Psoas muscle (tissue), 8 donors: ENCODE results near the gene KRT6C. TPM values are rescaled to one million over a fixed set of nuclear protein-coding genes. Genes with fewer than 3 reads are reported as not detected.
"Not testable (repeated sequence)": the region's sequence is repeated elsewhere in the genome, so short reads cannot be mapped to it uniquely, and the experiment has no call there.

Experiments used
- ATAC-seq, 4 donors: fragments of 200-7000 bp; cut with Tn5 transposase; one replicate each; pipeline ENCODE4 v1.9.1; 2020; ENCODE audit warnings: moderate library complexity in 3 of 4, mild to moderate bottlenecking in 2 of 4
- DNase-seq, 2 donors: peaks; one replicate each; pipeline ENCODE4 v3.0.0-alpha.2; 2020
- H3K27ac ChIP-seq: fragments of 200-600 bp; one replicate; pipeline ENCODE4 v1.8.0; 2022
- H3K27me3 ChIP-seq, 3 donors: fragments of 200-600 bp in 1 of 3; one replicate each; pipeline versions ENCODE4 v1.6.1 to v1.8.0; 2013 to 2022; ENCODE audit warnings: low read length in 2 of 3, mild to moderate bottlenecking in 2 of 3, moderate library complexity in 1 of 3; ENCODE audit not compliant: insufficient read depth in 3 of 3
- H3K36me3 ChIP-seq, 2 donors: fragments of 200-600 bp in 1 of 2; one replicate each; pipeline versions ENCODE4 v1.6.1 to v1.8.0; 2013 to 2022; ENCODE audit warnings: low read depth in 1 of 2, mild to moderate bottlenecking in 1 of 2, moderate library complexity in 1 of 2; ENCODE audit not compliant: insufficient read depth in 1 of 2
- H3K4me1 ChIP-seq: fragments of 200-600 bp; one replicate; pipeline ENCODE4 v1.8.0; 2022
- H3K4me3 ChIP-seq: fragments of 200-600 bp; one replicate; pipeline ENCODE4 v1.8.0; 2022; ENCODE audit warnings: mild to moderate bottlenecking
- H3K9me3 ChIP-seq: fragments of 200-600 bp; one replicate; pipeline ENCODE4 v1.8.0; 2022
- CTCF ChIP-seq: fragments of 200-600 bp; IDR thresholded peaks from one replicate; pipeline ENCODE4 v1.8.0; 2022; ENCODE audit warnings: antibody characterized with exemption
- WGBS, 3 donors: extraction: QIAGEN DNeasy Blood & Tissue Kit; methylation state at CpG; one replicate each; pipeline versions ENCODE4 v1.1.6 to v1.1.7; 2013; 5-methylcytosine and 5-hydroxymethylcytosine counted together
- intact Hi-C, 2 donors: fragments of 100-400 bp; cut with DNase I; formaldehyde crosslinking; loops; one replicate each; pipeline versions ENCODE4 v1.11.0 to v1.14.2; 2022
- polyA plus RNA-seq, 3 donors: library from polyadenylated mRNA; stranded (reverse); fragments of 200-250 nt; gene quantifications; one replicate each; pipeline ENCODE4 v1.2.3, GENCODE V29; 2013
- total RNA-seq, 4 donors: library from RNA; stranded (reverse); fragmentation: NEBNext Ultra II Directional in 2 of 4; extraction: Animal tissue kit (Norgen Biotek cat#: 25700) in 2 of 4; gene quantifications; one replicate each; pipeline versions ENCODE4 v1.2.1 to v1.2.4, GENCODE V29; 2021 to 2023
- donor health status: healthy with polysubstance abuse.
- donor health status: DM: no; HTN: no; CAD: no; lungs with moderate emphysema.
- donor health status: Bipolar disorder and iron deficiency.
- donor health status: healthy.
- donor health status: DM: yes; HTN: yes; CAD: no.
- donor health status: DM: no; HTN: no; CAD: no.
- donor health status: DM: no; HTN: no; CAD: no.
- donor health status: DM: yes; HTN: yes; CAD: no.

Gene KRT6C
- total and polyA plus RNA-seq, 7 donors = 0.04 to 0.24 (median 0.21) TPM; not detected in 4

DNA sequence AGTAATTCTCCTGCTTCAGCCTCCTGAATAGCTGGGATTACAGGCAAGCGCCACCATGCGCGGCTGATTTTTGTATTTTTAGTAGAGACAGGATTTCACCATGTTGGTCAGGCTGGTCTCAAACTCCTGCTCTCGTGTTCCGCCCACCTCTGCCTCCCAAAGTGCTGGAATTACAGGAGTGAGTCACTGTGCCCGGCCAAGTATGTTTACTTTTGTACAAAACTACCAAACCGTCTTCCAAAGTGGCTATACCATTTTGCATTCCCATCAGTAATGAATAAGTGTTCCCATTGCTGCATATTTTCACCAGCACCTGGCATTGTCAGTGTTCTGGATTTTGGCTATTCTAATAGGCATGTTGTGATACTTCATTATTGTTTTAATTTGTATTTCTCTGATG lies 27.9 kb upstream of the KRT6C start:
- Histone ChIP-seq H3K9me3 (no peaks in the 10 kb centered on the region), H3K27me3 (peaks cover 0 to 3% (median 2%) of the 10 kb centered on the region in 3 donors), H3K27ac (no peak overlapping the region), H3K4me1 (no peaks in the 10 kb centered on the region), H3K36me3 (no peaks in the 10 kb centered on the region), H3K4me3 (no peak overlapping the region)
- no peak for DNase-seq
- no peak for TF ChIP-seq CTCF
- WGBS, 3 donors = 80 to 81% (median 80%) methylated on average over 7 of the region's 7 CpGs
- ATAC-seq = no peak
- intact Hi-C loops = loop anchor here in 1 of 2 donors (10.0 kb wide), 1 partner anchor 347 kb away; no protein-coding TSS in a partner anchor

DNA sequence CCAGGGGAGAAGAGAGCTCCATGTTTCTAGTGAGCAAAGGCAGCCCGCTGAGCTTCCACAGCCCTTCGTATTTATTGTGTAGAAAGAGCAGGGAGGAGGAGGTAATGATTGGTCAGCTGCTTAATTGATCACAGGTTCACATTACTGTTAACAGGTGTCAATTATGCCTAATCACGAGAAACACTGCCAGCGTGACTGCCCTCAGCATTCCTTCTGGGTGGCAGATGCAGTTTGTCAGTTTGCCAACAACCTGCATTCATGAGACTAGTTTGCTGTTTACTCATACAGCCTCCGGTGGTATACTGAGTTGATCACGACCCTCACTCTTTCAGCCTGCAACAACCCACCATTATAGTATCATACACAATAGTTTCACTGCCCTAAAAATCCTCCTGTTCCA lies 27.0 kb upstream of the KRT6C start:
- not testable (repeated sequence) for H3K9me3 ChIP-seq, H3K4me3 ChIP-seq, H3K27ac ChIP-seq, DNase-seq, ATAC-seq, H3K36me3 ChIP-seq, H3K4me1 ChIP-seq, H3K27me3 ChIP-seq
- intact Hi-C loops = loop anchor here in 1 of 2 donors (10.0 kb wide), 1 partner anchor 346 kb away; no protein-coding TSS in a partner anchor
- WGBS, 3 donors = 58 to 62% (median 58%) methylated on average over 6 of the region's 6 CpGs

DNA sequence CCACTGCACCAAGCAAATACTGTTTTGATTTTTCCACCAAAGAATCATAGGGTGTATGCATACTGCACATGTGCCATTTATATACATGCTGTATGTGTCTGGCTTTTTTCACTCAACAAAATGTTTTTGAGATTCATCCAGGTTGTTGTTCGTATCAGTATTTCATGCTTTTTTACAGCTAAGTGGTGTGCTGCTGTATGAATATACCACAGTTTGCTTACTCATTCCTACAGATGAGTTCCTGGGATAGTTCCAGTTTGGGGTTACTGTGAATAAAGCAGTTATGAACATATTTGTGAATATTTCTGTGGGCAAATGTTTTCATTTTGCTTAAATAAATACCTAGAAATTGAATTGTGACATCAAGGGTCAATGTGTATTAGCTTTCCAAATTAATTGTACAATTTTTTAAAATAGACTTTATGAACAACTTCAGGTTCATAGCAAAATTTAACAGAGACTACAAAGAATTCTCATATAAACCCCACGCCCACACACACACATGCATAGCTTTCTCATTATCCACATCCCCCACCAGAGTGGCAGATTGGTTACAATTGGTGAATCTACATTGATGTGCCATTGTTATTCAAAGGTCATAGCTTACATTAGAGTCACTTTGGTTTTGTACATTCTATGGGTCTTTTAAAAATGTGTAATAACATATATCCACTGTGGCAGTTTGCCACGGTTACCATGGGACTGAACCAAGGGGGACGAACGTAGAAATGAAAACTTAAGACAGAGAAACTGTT lies 26.4 kb upstream of the KRT6C start:
- intact Hi-C loops = loop anchor here in 1 of 2 donors (10.0 kb wide), 1 partner anchor 345 kb away; no protein-coding TSS in a partner anchor
- no peaks in the 10 kb centered on the region for H3K9me3 ChIP-seq
- no peaks in the 10 kb centered on the region for H3K36me3 ChIP-seq
- no peaks in the 10 kb centered on the region for H3K4me1 ChIP-seq
- WGBS, 3 donors = 72 to 82% (median 75%) methylated on average over 5 of the region's 5 CpGs
- H3K27me3 ChIP-seq = peaks cover 0 to 6% (median 2%) of the 10 kb centered on the region in 3 donors
- no peak for ATAC-seq
- no peak overlapping the region for H3K27ac ChIP-seq
- no peak for TF ChIP-seq CTCF
- DNase-seq = no peak
- H3K4me3 ChIP-seq = no peak overlapping the region

DNA sequence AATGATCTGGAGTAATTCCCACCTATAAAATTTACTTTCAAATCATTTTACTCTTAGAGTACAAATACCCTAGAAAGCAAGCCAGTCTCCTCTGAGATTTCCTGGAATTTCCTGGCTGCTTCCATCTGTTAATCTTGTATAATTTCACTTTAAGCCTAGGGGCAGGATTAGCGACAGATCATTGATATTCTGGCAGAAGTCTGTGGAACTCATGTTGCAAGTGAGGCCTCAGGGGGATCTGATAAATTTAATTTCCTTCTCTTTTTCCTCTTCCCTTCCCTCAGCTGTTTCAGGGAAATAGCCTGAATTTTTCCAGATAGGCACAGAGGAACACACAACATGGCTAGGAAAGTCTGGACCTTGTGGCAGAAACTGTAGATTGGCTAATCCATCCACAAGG lies 25.3 kb upstream of the KRT6C start:
- WGBS, 3 donors = 12 to 24% (median 23%) methylated on average over 1 of the region's 1 CpG
- no peaks in the 10 kb centered on the region for H3K9me3 ChIP-seq
- H3K27me3 ChIP-seq = peaks cover 0 to 7% (median 2%) of the 10 kb centered on the region in 3 donors
- H3K4me3 ChIP-seq = no peak overlapping the region
- TF ChIP-seq CTCF = no peak
- H3K4me1 ChIP-seq = no peaks in the 10 kb centered on the region
- DNase-seq = no peak
- H3K36me3 ChIP-seq = no peaks in the 10 kb centered on the region
- ATAC-seq = no peak
- no peak overlapping the region for H3K27ac ChIP-seq
- intact Hi-C loops = no loop called here

DNA sequence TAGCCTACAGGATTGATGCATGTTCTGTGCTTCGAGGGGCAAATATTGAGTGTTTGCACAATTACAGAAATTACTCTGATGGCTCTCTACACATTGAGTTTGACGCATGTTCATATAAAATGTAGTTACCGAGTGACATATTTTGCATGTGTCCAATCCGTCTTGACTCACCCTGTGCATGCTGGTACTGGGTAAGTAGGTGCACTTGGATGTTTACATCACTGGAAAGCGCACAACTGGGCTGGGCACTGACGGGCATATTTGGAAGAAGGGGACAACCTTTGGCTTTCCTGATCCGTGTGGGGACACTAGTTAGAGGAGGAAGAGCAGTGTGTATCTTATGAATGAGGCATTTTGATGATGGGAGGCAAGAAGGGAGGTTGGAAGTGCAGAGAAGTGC lies 24.4 kb upstream of the KRT6C start:
- H3K27ac ChIP-seq = no peak overlapping the region
- ATAC-seq (no peak), DNase-seq (no peak)
- WGBS, 3 donors = 86 to 92% (median 87%) methylated on average over 7 of the region's 7 CpGs
- H3K4me1 ChIP-seq = no peaks in the 10 kb centered on the region
- H3K4me3 ChIP-seq = no peak overlapping the region
- H3K27me3 ChIP-seq = peaks cover 0 to 15% (median 2%) of the 10 kb centered on the region in 3 donors
- H3K36me3 ChIP-seq = no peaks in the 10 kb centered on the region
- H3K9me3 ChIP-seq = no peaks in the 10 kb centered on the region
- intact Hi-C loops = no loop called here
- TF ChIP-seq CTCF = no peak
